Endothelial cell (in vitro differentiated cells): Measurements from ENCODE around the gene MITD1. TPM values are rescaled to one million over a fixed set of nuclear protein-coding genes. Genes with fewer than 3 reads are reported as not detected.

Experiments
- DNase-seq: peaks from one replicate; pipeline ENCODE4 v3.0.0; 2021; ENCODE audit warnings: low spot score
- H3K27ac Mint-ChIP-seq: one replicate; pipeline ENCODE4 v1.8.0; 2021; ENCODE audit warnings: mixed read lengths, inconsistent platforms; ENCODE audit not compliant: unreplicated experiment
- H3K27me3 Mint-ChIP-seq: one replicate; pipeline ENCODE4 v1.8.0; 2021; ENCODE audit warnings: mild to moderate bottlenecking, moderate library complexity, mixed read lengths, inconsistent platforms; ENCODE audit not compliant: unreplicated experiment
- H3K36me3 Mint-ChIP-seq: one replicate; pipeline ENCODE4 v1.8.0; 2021; ENCODE audit warnings: mild to moderate bottlenecking, low read depth, mixed read lengths, inconsistent platforms; ENCODE audit not compliant: unreplicated experiment
- H3K4me1 Mint-ChIP-seq: one replicate; pipeline ENCODE4 v1.8.0; 2021; ENCODE audit warnings: mild to moderate bottlenecking, mixed read lengths, inconsistent platforms; ENCODE audit not compliant: unreplicated experiment
- H3K4me3 Mint-ChIP-seq: one replicate; pipeline ENCODE4 v1.8.0; 2021; ENCODE audit warnings: mild to moderate bottlenecking, mixed read lengths, inconsistent platforms; ENCODE audit not compliant: unreplicated experiment
- H3K9me3 Mint-ChIP-seq: one replicate; pipeline ENCODE4 v1.8.0; 2021; ENCODE audit warnings: mixed read lengths, inconsistent platforms; ENCODE audit not compliant: unreplicated experiment
- long read RNA-seq: library from polyadenylated mRNA; unstranded; transcript quantifications from one replicate; pipeline ENCODE4 v2.0.0, GENCODE V29; 2020; ENCODE audit not compliant: unreplicated experiment
- total RNA-seq: library from RNA; stranded (reverse); fragmentation: NEBNext Ultra II Directional; extraction: Animal tissue kit (Norgen Biotek cat#: 25700); gene quantifications from one replicate; pipeline ENCODE4 v1.2.1, GENCODE V29; 2021; ENCODE audit not compliant: unreplicated experiment
- TF ChIP-seq, protein P1 (sequence below): fragments of 200-600 bp; sonication (generic); IDR thresholded peaks from one replicate; pipeline ENCODE4 v1.5.0; 2021; ENCODE audit warnings: antibody characterized with exemption; ENCODE audit not compliant: unreplicated experiment

The MITD1 gene
- total RNA-seq, result 23.3 TPM
- long read RNA-seq, partial matches to known transcripts, result 1 of 9 reads
- long read RNA-seq, other reads (novel, unspliced or antisense), result 4 of 9 reads

DNA sequence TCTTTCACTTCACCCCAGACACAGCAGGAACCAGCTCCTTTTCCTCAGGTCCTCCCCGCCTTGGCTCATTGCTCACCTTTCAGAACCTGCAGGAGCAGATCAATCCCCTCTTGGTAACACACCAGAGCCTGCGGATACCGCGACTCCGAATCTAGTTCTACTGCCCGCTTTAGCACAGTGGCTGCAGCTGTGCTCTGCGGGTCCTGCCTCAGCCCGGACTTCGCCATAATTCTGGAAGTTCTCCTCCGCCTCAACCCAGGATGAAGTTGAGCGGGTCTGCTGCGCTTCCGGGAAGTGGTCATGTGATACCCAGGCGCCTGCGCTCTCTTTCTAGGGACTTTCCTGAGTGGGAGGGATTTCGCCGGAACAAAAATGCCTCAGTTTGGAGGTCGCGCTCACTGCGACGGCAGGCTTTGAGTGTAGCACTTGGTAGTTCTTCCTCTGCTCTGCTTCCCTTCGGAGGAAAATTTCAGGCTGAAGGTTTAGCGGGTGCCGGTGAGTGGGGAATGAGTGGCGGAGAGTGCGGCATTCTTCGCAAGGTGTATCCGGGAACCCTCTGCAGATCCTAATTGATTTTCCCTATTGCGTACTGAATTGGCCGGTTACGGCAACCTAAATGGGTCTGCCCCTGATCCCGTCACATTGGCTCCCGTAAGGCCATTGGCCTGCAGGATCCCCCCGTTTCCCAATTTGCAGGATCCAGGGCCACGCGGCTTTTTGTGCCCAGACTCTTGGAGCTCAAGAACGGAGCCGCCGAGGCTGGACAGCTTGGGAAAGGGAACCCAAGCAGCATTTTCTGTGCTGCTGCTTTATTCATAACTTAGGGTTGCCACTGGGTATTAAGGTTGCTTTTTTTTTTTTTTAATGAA, at the start of gene MITD1, which contains the start of gene MRPL30:
Gene MITD1, minus strand, starts transcription at position 304 of the 869 bp plus-strand sequence. Its CDS starts 77 bp downstream, at position 227.
Gene MRPL30, plus strand, starts transcription at position 430 of the 869 bp plus-strand sequence. CDS start 5,020 bp downstream, outside the sequence.
- Mint-ChIP-seq H3K27me3 (peaks cover 2% of the 10 kb centered on the region), H3K4me3 (peak within 1 kb of the TSS; percentile 99), H3K36me3 (no peaks in the 10 kb centered on the region), H3K9me3 (no peaks in the 10 kb centered on the region), H3K4me1 (peaks cover 15% of the 10 kb centered on the region), H3K27ac (peak within 1 kb of the TSS; percentile 93)
- peak; percentile 85 for DNase-seq
- TF ChIP-seq, protein P1, sequence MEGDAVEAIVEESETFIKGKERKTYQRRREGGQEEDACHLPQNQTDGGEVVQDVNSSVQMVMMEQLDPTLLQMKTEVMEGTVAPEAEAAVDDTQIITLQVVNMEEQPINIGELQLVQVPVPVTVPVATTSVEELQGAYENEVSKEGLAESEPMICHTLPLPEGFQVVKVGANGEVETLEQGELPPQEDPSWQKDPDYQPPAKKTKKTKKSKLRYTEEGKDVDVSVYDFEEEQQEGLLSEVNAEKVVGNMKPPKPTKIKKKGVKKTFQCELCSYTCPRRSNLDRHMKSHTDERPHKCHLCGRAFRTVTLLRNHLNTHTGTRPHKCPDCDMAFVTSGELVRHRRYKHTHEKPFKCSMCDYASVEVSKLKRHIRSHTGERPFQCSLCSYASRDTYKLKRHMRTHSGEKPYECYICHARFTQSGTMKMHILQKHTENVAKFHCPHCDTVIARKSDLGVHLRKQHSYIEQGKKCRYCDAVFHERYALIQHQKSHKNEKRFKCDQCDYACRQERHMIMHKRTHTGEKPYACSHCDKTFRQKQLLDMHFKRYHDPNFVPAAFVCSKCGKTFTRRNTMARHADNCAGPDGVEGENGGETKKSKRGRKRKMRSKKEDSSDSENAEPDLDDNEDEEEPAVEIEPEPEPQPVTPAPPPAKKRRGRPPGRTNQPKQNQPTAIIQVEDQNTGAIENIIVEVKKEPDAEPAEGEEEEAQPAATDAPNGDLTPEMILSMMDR, result no peak

DNA sequence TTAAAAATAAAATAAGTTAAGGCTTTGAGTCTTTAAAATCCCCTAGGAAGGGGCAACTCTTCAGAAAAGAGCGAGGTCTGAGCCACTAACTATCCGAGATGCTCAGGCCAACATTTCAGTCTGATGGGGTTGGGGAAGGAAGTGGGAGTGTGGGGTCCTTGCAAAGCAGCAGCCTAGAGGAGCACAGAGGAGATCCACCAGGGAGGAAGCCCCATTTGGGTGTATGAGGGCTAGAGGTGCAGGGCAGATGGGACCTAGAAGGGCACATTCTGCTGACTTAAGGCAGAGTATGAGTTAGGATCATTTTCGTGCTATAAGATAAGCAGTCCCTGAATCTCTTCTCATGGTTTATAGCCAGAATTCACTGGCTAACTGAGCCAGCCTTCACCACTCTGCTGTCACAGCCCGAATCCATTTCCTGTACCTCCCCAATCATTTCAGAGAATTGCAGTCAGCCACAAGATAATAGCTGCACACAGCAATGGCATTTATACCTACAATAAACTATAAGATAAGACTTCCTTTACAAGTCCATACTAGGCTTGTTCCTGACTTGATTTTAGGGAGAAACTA, 37.2 kb upstream of the MITD1 start:
- Mint-ChIP-seq H3K9me3 (no peaks in the 10 kb centered on the region), H3K27ac (no peak overlapping the region), H3K36me3 (peaks cover 5% of the 10 kb centered on the region), H3K27me3 (no peaks in the 10 kb centered on the region), H3K4me1 (peaks cover 3% of the 10 kb centered on the region), H3K4me3 (no peak overlapping the region)
- no peak for DNase-seq
- TF ChIP-seq, protein P1, result no peak

DNA sequence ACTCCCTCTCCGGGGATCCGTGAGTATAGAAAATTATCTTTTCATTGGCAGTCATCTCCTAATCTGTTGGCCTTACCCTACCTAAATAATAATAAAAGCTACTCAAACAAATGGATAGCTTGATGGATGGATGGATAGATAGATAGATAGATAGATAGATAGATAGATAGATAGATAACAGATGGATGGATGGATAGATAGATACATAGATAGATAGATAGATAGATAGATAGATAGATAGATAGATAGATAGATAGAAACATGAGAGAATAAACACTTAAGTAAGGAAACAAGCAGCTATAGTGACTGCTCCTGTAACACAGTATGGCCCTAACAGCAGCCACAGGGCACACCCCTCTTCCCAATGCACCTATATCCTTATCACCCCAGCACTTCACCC, 35.2 kb upstream of the MITD1 start:
- no peak overlapping the region for H3K27ac Mint-ChIP-seq
- no peaks in the 10 kb centered on the region for H3K9me3 Mint-ChIP-seq
- peaks cover 5% of the 10 kb centered on the region for H3K36me3 Mint-ChIP-seq
- no peaks in the 10 kb centered on the region for H3K27me3 Mint-ChIP-seq
- TF ChIP-seq, protein P1, result no peak
- no peak overlapping the region for H3K4me3 Mint-ChIP-seq
- DNase-seq, result no peak
- H3K4me1 Mint-ChIP-seq, result peaks cover 3% of the 10 kb centered on the region

DNA sequence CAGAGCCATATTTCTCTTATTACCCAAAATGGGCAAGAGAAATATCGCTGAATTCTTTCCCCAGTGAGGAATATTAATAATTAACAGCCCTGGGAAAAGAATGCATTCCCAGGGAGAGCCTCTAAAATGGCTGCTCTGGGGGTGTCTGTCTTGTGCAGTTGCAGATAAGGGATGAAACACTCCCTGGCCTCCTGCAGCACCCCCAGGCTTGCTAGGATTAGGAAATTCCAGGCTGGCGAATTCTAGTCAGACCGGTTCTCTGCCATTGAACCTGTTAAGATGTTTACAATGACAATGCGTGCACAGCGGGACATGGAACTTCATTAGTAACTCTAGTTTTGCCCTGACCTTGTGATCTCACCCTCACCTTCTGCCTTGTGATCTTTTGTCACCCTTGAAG, 24.6 kb upstream of the MITD1 start:
- Mint-ChIP-seq H3K27me3 (peaks cover 2% of the 10 kb centered on the region), H3K4me3 (peak overlapping the region; percentile 48), H3K4me1 (no peaks in the 10 kb centered on the region), H3K9me3 (no peaks in the 10 kb centered on the region), H3K36me3 (peaks cover 15% of the 10 kb centered on the region), H3K27ac (no peak overlapping the region)
- no peak for DNase-seq
- TF ChIP-seq, protein P1, result no peak
